Occipital lobe (tissue), 2 donors: ENCODE measurements around the gene KLK13. TPM values are rescaled to one million over a fixed set of nuclear protein-coding genes. Genes with fewer than 3 reads are reported as not detected.

Source experiments
- DNase-seq: peaks from one replicate; lab custom pipeline; 2025; lab: John Stamatoyannopoulos, UW
- total RNA-seq: library from RNA; depleted of rRNA; stranded (reverse); fragments of >200 nt; gene quantifications from one replicate; pipeline ENCODE4 v1.2.3, GENCODE V29; 2014

Gene KLK13
- total RNA-seq, 1 donor from 2014 or later = not detected

DNA sequence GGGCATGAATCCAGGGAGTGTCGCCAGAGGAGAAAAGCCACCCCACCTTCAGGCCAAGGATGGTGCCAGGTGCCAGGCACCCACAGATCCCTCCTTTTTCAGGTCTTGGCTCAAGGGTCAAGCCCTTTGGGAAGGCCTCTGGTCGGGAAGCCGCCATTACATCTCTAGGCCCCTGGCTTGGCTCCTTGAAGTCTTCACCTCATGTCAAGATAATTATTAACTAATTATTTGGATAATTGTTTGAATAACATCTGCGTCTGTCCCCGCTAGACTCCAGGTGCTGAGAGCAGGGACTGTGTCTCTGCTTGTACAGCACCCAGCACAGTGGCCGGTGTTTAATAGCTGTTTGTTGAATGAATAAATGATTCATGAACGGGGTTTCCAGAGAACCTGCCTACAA is 1.2 kb downstream of the KLK13 start:
- no peak for DNase-seq

- no peak for DNase-seq
These were observed 3.9 kb downstream of the KLK13 start for GRCh38 chr19:51060973-51061372.

- DNase-seq = no peak
These were observed 4.6 kb downstream of the KLK13 start for GRCh38 chr19:51060336-51060735.

- no peak for DNase-seq
These were observed 5.2 kb downstream of the KLK13 start for GRCh38 chr19:51059715-51060114.

DNA sequence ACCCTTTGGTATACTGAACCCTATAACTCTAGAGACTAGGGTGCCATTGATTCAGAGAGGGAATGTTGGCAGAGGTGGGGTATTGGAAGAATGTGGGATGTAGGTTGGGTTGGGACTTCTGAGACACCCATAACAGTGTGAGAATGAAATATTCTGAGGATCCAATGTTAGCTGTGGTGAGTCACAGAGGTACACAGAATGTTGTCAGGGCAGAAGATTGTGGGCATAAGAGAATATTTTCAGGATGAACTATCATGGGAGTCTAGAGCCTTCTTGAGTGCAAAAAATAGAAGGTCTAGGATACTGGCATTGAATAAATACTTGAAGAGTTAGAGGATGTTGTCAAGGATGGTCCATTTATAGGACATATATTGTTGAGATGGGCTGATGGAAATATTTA is 9.0 kb downstream of the KLK13 start:
- DNase-seq = no peak

GRCh38 chr19:51047031-51047335 is 17.9 kb downstream of the KLK13 start:
- no peak for DNase-seq

DNA sequence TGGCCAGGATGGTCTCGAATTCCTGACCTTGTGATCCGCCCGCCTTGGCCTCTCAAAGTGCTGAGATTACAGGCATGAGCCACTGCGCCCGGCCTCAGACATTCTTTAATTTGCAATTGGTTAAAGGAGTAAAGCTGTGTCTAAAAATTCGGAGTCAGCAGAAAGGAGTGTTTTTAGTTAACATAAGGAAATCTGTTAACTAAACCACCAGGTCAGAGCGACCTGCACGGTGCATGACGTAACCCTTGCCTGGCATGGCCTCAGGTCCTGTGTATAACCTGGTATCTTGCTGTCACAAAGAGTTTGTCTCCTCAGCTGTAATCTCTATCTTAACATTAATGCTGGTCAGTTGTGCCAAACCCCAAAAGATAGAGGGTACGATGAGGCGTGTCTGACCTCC is 20.6 kb downstream of the KLK13 start:
- DNase-seq = no peak

DNA sequence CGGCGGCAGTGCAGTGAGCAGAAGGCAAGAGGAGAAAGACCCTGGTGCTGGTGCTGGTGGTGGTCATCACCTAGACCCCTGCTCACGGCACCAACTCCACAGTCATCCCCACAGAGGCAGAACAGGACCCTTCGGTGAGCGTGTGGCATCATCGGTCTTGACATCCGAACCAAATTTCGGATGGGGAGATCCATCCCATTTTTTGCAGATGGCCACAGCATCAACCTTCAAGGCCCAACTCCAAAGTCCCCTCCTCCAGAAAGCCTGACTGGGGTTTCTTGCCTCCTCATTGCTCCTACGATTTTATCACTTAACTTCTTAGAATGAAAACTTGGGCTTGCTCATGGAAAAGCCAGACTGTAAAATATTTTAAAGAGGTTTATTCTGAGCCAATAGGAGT is 21.4 kb downstream of the KLK13 start:
- no peak for DNase-seq

DNA sequence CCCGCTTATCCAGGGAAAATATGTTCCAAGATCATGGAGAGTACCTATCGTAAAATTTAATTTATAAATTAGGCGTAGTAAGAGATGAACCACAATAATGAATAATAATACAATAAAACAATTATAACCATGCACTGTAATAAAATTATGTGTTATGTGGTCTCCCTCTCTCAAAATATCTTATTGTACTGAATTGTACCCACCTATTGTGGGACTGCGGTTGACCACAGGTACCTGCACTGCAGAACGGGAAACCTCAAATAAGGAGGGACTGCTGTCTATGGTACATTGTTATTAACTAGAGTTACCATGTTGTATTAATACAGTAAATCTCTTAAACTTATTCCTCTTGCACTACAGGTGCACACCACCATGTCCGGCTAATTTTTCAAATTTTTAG is 24.7 kb downstream of the KLK13 start:
- DNase-seq = no peak

DNA sequence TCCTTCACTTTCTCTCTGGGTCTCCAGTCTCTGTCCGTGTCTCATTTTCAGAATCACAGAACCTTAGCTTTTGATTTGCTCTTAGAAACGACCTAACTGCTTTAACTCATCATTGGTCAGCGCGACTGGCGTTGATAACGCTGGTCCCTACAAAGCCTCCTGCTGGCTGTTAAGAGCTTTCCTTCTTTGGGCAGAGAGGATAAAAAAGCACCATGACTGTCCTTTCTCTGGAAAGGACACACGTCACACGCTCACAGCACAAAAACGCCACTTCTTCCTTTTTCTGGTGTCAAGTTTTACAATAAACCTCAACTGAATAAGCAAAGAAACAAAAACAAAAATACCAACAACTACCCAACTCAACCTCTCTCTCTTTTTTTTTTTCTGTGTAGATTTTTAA is 28.4 kb downstream of the KLK13 start:
- no peak for DNase-seq

- DNase-seq = no peak
These were observed 30.2 kb downstream of the KLK13 start, which contains the start of gene KLK12 for GRCh38 chr19:51034704-51035103. Gene KLK12, minus strand, starts transcription at chr19:51035002. Its CDS starts 381 bp downstream, at chr19:51034621.

- no peak for DNase-seq
These were observed 33.0 kb downstream of the KLK13 start for GRCh38 chr19:51031880-51032225.

DNA sequence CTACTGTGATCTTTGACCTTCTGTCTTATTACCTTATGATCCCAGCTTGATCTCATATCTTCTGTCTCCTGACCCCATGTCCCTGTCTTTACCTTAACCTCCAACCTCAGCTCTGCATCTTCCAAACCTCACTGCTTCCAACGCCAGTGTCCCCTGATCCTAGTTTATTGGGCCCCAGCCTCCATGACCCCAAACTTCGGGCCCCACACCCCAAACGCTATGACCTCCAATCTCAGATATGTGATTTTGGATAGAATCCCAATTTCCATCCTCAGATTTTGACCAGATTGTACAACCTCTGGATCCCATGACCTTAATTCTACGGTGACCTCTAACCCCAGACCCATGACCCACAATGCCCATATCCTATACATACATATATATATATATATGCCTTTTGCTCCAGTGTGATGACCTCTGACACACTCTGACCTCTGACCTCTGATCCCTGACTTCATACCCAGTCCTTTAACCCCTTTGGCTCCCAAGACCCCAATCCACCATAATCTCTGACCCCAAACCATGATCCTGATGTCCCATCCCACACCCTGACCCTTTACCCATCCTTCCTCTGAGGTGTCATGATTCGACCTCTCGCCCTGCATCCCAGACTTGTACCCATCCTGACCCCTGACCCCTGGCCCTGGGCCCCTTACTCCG is 33.5 kb downstream of the KLK13 start:
- DNase-seq = no peak

- no peak for DNase-seq
These were observed 34.3 kb downstream of the KLK13 start for GRCh38 chr19:51030631-51031030.

DNA sequence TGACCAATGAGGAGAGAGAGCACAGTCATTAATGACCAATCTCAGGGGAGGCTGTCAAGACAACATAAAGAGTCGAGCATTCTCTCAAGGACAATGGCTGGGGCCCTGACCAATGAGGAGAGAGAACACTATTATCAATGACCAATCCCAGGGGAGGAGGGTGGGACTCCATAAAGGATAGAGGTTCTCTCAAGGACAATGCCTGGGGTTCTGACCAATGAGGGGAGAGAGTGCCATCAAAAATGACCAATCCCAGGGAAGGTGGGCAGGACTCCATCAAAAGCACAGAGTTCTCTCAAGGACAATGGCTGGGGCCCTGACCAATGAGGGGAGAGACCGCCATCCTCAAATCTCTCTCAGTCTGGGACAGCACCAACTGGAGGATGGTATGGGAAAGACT is 35.2 kb downstream of the KLK13 start:
- no peak for DNase-seq

DNA sequence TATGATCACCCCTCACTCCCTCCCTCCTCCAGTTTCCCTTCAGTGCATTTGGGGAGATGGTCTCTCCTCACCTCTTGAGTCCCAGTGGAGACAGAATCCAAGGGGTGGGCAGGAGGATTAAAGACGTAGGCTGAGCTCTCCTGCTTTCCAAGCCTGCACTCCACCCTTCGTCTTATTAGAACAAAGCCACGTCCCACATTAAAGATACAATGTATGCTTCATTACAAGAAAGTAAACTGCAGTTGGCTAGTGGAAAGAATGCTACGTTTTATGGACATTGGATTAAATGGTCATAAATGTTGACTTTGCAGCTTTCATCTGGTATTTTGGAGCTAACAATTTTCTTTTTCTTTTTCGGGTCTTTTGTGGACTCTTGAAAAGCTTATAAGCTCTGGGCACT is 37.0 kb downstream of the KLK13 start:
- DNase-seq = no peak

GRCh38 chr19:51027126-51027806 is 37.6 kb downstream of the KLK13 start:
- no peak for DNase-seq

GRCh38 chr19:51026554-51026831 is 38.4 kb downstream of the KLK13 start, which contains the start of gene KLK11:
Gene KLK11, minus strand, starts transcription at chr19:51026616. Its CDS starts 985 bp downstream, at chr19:51025631.
- DNase-seq = no peak

- no peak for DNase-seq
These were observed 38.9 kb downstream of the KLK13 start for GRCh38 chr19:51025809-51026553.

- DNase-seq = no peak
These were observed 39.5 kb downstream of the KLK13 start for GRCh38 chr19:51025401-51025800.

DNA sequence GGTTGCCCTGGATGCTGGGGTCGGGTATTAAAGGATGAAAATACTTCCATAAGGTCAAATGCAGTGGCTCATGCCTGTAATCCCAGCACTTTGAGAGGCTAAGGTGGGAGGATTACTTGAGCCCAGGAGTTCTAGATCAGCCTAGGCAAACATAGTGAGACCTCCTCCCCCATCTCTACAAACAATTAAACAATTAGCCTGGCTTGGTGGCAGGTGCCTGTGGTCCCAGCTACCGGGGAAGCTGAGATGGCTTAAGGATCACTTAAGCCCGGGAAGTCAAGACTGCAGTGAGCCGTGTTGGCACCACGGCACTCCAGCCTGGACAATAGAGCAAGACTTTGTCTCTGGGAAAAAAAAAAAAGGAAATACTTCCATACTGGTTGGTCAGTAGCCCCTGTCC is 40.0 kb downstream of the KLK13 start:
- no peak for DNase-seq

GRCh38 chr19:51023946-51024345 is 40.9 kb downstream of the KLK13 start:
- no peak for DNase-seq

DNA sequence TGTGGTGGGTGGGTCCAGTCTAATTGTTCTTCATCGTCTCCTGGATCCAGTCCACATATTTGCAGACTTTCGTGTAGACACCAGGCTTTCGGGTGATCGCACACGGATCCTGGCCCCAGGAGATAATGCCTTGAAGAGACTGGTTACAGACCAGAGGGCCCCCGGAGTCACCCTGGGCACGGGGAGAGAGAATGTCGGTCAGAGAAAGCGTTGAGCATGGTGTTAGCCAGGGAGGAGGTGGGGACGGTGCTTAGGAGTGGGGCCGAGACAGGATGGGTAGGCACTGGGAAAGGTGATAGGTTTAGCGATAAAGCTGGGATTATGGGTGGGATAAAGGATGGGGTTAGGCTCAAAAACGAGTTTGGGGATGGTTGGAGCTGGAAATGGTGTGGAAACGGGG is 42.4 kb downstream of the KLK13 start:
- no peak for DNase-seq
